Left ventricle myocardium inferior (tissue), 1 donor: ENCODE results near the gene ACBD3. TPM values are rescaled to one million over a fixed set of nuclear protein-coding genes. Genes with fewer than 3 reads are reported as not detected.

Source experiments
- DNase-seq: peaks from one replicate; pipeline ENCODE4 v3.0.0-alpha.2; 2020
- H3K27ac ChIP-seq: fragments of 200-600 bp; replicated peaks from 2 replicates; pipeline ENCODE4 v1.8.0; 2021
- H3K27me3 ChIP-seq: fragments of 200-600 bp; 2 replicates; pipeline ENCODE4 v1.8.0; 2021; ENCODE audit warnings: low read depth
- H3K36me3 ChIP-seq: fragments of 200-600 bp; 2 replicates; pipeline ENCODE4 v1.8.0; 2021
- H3K4me1 ChIP-seq: fragments of 200-600 bp; 2 replicates; pipeline ENCODE4 v1.8.0; 2021
- H3K4me3 ChIP-seq: fragments of 200-600 bp; 2 replicates; pipeline ENCODE4 v1.8.0; 2021; ENCODE audit warnings: mild to moderate bottlenecking, moderate library complexity
- H3K9me3 ChIP-seq: fragments of 200-600 bp; replicated peaks from 2 replicates; pipeline ENCODE4 v1.8.0; 2021
- intact Hi-C: fragments of 100-400 bp; cut with micrococcal nuclease; formaldehyde crosslinking; loops from one replicate; pipeline ENCODE4 v1.11.0; 2022
- total RNA-seq: library from RNA; stranded (reverse); fragmentation: NEBNext Ultra II Directional; extraction: Animal tissue kit (Norgen Biotek cat#: 25700); gene quantifications from one replicate; pipeline ENCODE4 v1.2.1, GENCODE V29; 2021
- TF ChIP-seq, protein P1 (sequence below): fragments of 200-600 bp; IDR thresholded peaks from 2 replicates; pipeline ENCODE4 v1.8.0; 2021; ENCODE audit warnings: antibody characterized with exemption, mild to moderate bottlenecking, borderline replicate concordance
- donor health status: DM: no; HTN: yes; CAD: no; lungs with severe emphysema.

Gene ACBD3
- total RNA-seq, 1 donor from 2014 or later = 29.6 TPM

DNA sequence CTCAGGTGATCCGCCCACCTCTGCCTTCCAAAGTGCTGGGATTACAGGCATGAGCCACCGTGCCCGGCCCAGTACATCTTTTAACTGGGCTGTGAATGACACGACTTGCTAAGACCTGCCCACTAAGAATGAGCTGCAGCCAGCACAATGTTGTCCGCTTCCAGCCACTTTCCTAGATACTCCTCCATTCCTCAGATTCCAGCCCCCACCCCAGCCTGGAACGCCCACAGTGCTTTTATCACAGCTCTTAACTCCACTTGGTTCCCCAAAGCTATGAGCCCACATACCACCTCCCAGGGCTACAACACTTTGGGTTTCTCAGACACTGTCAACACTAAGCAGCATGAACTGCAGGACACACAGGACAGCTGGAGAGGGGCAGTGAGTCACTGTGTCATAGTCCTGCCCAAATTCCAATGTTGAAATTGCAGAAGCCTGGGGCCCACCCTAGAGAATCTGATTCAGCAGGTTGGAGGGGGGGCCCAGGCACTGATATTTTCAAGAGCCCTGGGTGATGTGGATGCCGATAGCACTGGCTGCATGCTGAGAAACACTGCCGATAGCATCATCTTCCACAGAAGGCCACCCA lies 58.0 kb downstream of the ACBD3 start:
- Histone ChIP-seq H3K27ac (peak overlapping the region; percentile 64), H3K27me3 (no peaks in the 10 kb centered on the region), H3K4me1 (no peaks in the 10 kb centered on the region), H3K9me3 (no peaks in the 10 kb centered on the region), H3K4me3 (no peak overlapping the region), H3K36me3 (no peaks in the 10 kb centered on the region)
- intact Hi-C loops = no loop called here
- DNase-seq = no peak
- TF ChIP-seq, protein P1, sequence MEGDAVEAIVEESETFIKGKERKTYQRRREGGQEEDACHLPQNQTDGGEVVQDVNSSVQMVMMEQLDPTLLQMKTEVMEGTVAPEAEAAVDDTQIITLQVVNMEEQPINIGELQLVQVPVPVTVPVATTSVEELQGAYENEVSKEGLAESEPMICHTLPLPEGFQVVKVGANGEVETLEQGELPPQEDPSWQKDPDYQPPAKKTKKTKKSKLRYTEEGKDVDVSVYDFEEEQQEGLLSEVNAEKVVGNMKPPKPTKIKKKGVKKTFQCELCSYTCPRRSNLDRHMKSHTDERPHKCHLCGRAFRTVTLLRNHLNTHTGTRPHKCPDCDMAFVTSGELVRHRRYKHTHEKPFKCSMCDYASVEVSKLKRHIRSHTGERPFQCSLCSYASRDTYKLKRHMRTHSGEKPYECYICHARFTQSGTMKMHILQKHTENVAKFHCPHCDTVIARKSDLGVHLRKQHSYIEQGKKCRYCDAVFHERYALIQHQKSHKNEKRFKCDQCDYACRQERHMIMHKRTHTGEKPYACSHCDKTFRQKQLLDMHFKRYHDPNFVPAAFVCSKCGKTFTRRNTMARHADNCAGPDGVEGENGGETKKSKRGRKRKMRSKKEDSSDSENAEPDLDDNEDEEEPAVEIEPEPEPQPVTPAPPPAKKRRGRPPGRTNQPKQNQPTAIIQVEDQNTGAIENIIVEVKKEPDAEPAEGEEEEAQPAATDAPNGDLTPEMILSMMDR = no peak

DNA sequence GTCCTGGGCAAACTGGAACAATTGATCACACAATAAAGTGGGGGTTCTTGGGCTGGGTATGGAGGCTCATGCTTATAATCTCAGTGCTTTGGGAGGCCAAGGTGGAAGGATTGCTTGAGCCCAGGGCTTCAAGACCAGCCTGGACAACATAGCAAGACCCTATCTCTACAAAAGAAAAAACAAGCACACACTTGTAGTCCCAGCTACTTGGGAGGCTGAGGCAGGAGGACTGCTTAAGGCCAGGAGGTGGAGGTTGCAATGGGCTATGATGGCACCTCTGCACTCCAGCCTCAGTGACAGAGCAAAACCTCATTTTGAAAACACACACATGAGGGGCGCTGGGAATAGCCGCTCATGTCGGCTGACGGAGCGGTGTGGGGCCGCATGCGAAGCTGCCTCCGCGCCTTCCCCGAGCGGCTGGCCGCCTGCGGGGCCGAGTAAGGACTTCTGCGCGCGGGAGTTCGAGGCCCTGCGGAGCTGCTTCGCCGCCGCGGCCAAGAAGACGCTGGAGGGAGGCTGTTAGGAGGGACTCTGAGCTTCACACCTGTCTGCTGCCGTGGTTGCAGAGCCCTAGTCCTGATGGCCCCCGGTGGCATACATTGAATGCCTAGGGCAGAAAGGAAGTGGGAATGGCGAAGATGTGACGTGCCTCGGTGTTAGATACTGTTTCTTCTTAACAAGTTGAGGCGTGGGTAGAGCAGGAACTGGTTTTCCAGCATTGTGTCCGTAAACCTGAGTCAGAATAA lies 59.5 kb downstream of the ACBD3 start:
- H3K4me3 ChIP-seq = no peak overlapping the region
- intact Hi-C loops = no loop called here
- peaks cover 8% of the 10 kb centered on the region for H3K4me1 ChIP-seq
- H3K9me3 ChIP-seq = no peaks in the 10 kb centered on the region
- no peaks in the 10 kb centered on the region for H3K27me3 ChIP-seq
- H3K27ac ChIP-seq = peak overlapping the region; percentile 64
- H3K36me3 ChIP-seq = no peaks in the 10 kb centered on the region
- no peak for DNase-seq
- TF ChIP-seq, protein P1 = no peak

DNA sequence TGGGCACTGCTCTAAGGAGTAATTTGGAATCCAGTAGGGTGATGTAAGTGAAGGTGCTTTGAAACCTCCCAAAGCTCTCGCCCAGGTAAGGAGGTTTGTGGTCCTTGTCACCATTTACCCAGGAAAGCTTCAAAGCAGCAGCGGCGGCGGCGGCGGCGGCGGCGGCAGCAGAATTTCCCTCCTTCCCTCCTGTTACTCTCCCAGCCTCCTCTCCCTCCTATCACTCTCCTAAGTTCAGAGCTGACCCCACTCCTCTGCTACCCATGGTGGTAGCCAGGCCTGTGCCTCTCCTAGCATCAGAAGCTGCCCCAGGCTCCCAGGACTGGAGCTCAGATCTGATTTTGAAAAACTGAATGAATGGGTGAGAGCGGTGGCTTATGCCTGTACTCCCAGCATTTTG lies 60.7 kb downstream of the ACBD3 start:
- peaks cover 19% of the 10 kb centered on the region for H3K4me1 ChIP-seq
- no peaks in the 10 kb centered on the region for H3K9me3 ChIP-seq
- intact Hi-C loops = no loop called here
- H3K27ac ChIP-seq = no peak overlapping the region
- TF ChIP-seq, protein P1 = no peak
- H3K36me3 ChIP-seq = no peaks in the 10 kb centered on the region
- no peak for DNase-seq
- H3K4me3 ChIP-seq = no peak overlapping the region
- H3K27me3 ChIP-seq = no peaks in the 10 kb centered on the region

DNA sequence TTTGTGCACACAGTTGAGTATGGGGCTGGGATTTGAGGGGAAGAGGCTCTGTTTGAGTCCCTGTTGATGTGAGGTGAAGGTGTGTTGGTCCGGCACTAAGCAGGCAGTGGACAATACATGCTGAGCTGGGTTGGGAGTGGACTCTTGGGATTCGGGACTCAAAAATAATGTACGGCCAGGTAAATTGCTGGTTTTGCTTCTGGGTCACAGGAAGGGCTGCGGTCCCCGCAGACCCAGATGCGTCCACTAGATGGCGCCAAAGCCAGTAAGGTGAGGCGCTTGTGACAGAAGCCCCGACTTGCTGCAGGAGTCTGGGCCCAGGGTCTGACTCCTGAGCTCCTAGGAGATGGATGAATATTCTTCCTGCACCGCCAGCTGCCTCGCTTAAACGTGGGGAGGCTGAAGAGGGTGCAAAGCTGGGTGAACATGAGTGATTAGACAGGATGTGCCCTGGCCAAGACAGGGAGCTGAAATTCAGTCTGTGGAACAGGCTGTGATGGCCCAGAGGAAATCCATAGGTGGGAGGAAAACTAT lies 61.4 kb downstream of the ACBD3 start:
- Histone ChIP-seq H3K27me3 (no peaks in the 10 kb centered on the region), H3K27ac (no peak overlapping the region), H3K36me3 (no peaks in the 10 kb centered on the region), H3K4me3 (no peak overlapping the region), H3K9me3 (no peaks in the 10 kb centered on the region), H3K4me1 (peaks cover 19% of the 10 kb centered on the region)
- DNase-seq = peak; percentile 83
- TF ChIP-seq, protein P1 = peak; percentile 97
- intact Hi-C loops = no loop called here

DNA sequence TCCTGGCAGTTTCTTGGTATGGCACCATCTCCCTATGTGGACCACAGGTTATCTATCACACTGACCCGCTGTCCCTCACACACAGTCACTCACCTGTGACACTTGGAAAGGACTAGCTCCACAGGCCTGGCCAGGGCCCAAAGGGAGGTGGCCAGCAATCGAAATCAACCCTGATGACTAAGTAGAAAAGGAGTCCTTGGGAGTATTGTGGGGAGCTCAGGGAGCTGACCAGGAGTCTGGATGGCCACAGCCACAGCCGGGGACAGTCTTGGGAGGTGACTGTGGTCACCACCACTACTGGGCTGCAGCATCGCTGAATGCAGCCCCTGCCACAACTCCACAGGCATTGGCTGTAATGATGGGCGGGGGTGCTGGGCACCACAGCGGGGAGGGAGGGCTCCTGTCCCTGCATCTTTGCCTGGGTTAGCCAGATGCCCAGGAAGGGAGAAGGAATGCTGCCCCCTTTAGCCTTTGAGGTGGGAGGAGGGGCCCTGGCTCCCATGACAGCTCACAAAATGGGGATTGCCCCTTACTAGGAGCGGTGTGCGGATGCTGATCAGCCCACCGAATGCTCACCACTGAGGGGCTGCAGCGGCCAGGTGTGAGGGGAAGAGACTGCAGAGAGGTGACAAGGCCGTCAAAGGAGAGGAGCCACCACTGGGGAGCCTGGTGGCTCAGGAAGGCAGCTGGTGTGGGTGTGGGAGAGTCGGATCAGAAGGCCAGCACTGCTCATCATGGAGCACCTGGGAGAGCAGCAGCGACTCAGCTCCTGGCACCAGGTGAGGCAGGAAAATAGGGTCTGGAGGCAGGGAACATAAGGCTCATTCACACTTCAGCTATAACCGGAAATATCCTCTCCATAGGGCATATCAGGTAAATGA lies 62.7 kb downstream of the ACBD3 start:
- intact Hi-C loops = loop anchor here (5.0 kb wide), 1 partner anchor 57 kb away; no protein-coding TSS in a partner anchor
- DNase-seq = no peak

More for the DNA sequence above, 62.7 kb downstream of the ACBD3 start:
- no peak overlapping the region for H3K27ac ChIP-seq
- TF ChIP-seq, protein P1 = no peak
- H3K4me3 ChIP-seq = no peak overlapping the region
- peaks cover 19% of the 10 kb centered on the region for H3K4me1 ChIP-seq
- no peaks in the 10 kb centered on the region for H3K27me3 ChIP-seq
- H3K9me3 ChIP-seq = no peaks in the 10 kb centered on the region
- no peaks in the 10 kb centered on the region for H3K36me3 ChIP-seq
